ENCODE measurements around the gene NEU2.
"Not testable (repeated sequence)": the region's sequence is repeated elsewhere in the genome, so short reads cannot be mapped to it uniquely, and the experiment has no call there.

The NEU2 gene

DNA sequence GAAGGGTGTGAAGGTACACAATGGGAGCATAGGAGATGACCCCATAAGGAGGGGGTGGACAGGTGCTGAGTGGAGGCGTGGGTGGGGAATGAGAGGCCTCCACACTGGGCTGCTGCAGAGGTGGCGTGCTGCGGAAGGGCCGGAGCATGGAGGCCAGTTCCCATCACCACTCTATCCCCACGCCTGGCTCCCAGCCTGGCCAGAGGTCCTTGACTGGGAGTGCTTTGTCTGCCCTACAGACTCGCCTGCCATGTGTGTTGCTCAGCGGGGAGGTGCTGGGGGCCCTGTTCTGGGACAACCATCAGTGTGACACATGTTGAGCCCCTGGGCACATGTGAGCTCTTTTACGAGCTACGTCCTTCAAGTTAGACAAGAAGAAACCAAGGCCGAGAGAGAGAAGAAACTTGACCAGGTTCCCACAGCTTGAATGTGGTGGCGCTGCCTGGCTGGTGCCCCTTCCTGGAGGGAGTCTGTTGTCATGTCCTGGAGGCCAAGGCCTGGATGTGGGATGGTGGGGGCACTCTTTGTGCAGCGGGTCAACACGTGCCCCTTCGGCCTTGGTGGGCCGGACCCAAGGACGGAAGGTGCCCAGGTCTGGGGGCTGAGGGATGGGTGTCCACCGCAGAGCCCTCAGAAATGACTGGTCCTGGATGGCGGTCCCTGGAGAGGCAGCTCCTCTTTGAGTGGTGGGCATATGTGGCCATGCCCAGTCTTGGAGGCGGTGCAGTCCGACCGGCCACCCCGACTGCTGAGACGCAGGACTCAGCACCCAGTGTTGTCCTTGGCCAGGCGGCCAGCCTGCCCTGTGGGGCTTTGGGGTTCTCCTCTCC lies 26.5 kb downstream of the NEU2 start:
- DNase-seq (ENCODE audit: low spot score), result no peak

DNA sequence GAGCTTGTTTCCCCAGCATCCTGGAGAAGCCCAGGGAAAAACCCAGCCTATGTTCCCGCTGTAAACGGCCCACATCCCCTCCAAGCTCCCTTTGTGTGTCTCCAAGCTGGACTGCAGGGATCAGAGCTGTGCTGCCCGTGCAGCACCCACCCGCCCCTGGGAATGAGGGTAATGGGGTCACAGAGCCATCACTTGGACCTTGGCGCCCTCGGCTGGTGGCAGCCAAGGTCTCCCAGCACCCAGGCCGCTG lies 27.0 kb downstream of the NEU2 start:
- no peak for DNase-seq (ENCODE audit: low spot score)

DNA sequence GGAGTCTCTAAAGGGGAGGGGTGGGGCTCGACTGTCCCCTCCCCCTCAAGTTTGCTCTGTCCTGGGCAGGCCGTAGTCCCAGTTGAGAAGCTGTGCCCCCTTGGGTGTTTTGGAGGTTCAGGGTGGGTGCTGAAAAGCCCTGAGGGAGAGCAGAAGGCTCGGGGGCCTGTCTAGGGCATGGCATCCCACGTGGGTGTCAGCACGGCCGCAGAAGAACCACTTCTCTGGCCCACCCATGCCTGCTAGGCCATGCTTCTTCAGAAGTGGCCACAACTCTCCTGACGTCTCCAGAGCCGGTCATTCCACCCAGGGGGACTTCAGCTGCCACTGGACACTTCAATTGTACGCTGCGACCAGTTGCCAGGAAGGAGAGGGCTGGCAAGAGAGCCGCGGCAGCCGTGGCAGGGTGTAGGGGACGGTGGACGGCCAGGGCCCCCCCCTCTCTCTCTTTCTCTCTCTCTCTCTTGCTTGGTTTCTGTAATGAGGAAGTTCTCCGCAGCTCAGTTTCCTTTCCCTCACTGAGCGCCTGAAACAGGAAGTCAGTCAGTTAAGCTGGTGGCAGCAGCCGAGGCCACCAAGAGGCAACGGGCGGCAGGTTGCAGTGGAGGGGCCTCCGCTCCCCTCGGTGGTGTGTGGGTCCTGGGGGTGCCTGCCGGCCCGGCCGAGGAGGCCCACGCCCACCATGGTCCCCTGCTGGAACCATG lies 27.5 kb downstream of the NEU2 start, which contains the start of gene INPP5D:
Gene INPP5D (plus strand): TSS at position 546 of the 704 bp plus-strand sequence. CDS start 137 bp downstream, at position 683.
- no peak for DNase-seq (ENCODE audit: low spot score)

DNA sequence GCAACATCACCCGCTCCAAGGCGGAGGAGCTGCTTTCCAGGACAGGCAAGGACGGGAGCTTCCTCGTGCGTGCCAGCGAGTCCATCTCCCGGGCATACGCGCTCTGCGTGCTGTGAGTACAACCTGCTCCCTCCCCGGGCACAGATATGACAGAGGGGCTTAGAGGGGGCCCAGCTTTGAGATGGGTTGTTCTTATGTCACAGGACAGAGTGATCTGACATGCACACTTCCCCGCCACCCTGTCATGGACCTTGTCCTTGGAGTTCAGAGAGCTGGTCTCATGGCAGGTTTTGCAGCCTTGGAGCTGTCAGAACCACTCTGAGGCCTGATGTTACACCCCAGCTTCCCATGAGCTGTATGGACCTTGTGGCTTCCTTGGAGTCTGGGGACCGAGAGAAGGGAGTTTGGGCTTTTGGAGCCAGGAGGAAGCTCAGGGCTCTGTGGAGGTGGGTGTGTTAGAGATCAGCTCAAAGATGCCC lies 28.1 kb downstream of the NEU2 start:
- DNase-seq (ENCODE audit: low spot score), result no peak

DNA sequence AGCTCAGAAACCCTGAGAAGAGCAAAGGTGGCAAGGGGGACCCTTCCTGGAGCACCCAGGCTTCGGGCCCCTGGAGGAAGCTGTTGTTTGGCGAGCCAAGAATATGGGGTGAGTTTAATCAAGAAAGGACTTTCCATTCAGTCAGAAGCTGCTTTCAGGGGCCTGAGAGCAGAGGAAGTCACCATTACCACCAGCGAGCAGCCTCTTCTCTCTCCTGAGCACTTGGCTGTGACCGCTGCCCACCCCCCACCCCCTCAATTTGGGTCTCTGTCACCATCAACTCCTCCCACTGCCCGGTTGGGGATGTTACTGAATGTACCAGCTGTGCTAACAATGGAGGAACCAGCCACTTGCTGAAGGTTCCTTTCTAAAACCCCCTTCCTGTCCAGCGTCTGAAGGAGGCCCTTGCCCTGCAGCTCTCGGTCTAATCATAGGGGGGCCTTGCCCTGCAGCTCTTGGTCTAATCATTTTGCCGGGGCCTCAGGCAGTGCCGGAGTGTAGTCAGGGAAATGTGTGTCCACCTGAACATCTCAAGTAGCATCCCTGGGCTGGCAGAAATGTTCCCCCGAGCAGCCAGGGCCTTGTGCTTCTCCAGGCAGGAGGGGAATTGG lies 28.6 kb downstream of the NEU2 start:
- DNase-seq (ENCODE audit: low spot score), result no peak

DNA sequence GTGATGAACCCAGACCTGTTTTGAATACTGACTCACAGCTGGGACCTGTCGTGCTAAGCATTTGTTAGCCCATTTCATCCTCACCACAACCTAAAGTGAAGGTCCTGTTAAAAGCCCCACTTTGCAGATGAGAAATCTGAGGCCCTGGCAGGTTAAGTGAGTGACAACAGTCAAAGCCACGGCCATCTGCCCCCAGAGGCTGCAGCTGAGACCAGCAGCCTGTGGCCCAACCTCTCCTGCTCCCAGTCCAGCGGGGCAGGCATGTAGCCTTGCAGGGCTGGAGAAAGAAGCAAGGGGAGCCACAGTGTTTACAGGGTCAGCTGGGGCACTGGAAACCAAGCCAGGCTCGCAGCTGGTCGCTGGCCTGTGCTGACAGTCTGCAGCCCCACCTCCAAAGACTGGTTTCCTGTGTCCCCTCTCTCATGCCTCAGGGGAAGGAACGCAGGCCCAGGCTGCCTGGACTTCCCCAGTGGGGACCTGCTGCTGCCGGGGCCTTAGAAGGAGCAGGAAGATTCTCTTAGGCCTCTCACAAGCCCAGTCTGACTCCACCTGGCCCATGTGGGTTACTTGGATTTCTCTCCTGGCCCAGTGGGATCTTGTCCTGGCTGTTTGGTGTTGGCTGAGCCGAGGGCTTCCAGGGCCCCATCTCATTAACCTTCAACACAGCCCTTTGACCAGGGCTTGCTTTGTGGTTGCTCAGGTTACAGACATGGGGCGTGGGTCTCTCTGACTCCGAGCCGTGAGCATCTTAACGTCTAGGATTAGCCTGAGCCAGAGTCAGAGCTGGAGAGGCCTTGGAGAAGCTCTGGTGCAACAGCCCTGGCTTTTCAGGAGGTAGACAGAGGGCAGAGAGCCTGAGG lies 29.3 kb downstream of the NEU2 start:
- DNase-seq (ENCODE audit: low spot score), result no peak

DNA sequence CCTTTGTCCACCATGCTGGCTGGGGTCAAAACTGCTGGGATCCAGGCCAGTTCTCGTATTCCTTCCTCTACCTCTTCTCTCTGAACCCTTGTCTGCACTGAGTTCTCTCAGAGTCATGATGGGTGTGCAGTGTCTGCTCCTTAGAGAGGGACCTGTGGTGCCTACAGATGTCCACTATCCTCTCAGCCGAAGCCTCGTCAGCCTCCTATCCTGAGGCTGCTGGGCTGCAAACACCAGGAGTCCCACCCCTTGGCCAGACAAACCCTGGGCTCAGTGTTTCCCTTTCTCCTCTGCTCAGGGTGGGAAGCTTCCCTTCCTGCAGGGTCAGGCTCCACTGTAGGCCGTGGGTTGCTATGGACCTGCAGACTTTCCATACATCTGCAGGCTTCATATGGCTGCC lies 30.0 kb downstream of the NEU2 start:
- no peak for DNase-seq (ENCODE audit: low spot score)

DNA sequence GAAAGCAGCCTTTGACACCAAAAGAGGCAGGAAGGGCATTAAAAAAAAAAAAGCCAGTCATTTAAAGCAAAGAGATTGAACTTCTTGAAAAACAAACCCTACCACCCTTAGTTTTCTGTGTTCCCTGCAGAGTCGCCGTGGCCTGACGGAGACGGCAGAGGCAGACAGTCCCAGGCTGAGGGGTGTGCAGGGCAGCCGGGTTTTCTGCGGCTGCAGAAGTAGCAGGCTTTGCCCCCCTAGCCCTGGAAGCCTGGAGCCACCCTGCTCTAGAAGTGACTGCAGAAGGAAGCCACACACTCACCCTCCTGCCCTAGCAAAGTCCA lies 30.4 kb downstream of the NEU2 start:
- DNase-seq (ENCODE audit: low spot score), result no peak

DNA sequence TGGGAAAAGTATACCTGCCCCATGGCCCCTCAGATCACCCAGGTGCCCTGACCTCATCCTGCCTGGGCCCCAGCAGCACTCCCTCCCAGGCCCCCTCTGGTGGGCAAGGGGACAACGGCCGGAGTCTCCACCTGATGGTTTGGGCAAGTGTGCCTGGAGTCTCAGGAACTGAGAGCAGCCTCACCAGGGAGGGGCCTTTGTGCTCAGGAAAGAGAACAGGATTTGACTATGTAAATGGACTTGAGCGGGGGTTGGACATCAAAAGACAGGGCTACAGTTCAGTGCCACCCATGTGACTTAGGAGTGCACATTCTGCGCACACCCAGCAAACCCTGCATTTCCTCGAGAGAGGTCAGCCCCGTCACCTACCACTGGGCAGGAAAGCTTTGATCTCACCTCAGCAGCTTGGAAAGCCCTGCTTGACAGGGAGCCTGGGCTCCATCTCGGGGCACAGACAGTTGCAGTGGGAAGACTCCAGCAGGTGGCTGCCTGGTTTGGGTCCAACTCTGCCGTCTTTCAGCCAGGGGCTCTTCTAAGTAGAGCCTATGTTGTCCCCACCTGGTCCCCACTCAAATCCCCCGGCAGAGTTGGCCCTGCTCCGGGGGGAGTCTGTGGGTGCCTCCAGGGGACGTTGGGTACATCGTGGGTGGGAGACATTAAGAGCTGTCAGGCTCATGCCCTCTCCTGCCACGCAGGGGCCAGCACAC lies 30.9 kb downstream of the NEU2 start:
- no peak for DNase-seq (ENCODE audit: low spot score)

DNA sequence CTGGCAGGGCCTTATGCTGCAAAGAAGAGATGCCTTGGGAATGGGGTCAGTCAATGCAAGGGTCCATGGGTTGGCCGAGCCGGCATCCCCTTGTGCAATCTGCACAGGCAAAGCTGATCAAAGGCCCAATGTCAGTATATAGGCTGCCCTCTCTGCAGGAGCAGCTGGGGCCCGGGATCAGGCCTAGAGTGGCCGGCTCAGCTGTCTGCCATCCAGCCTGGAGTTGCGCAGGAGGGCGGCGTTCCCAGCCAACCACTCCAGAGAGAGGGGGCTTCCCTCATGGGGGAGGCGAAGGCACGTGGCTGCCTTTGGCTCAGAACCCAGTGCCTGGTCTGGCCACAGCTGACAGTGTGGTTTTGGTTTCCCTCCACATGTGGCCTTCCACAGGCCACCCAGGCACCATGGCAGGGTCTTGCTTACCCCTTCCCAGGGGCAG lies 31.5 kb downstream of the NEU2 start:
- no peak for DNase-seq (ENCODE audit: low spot score)

DNA sequence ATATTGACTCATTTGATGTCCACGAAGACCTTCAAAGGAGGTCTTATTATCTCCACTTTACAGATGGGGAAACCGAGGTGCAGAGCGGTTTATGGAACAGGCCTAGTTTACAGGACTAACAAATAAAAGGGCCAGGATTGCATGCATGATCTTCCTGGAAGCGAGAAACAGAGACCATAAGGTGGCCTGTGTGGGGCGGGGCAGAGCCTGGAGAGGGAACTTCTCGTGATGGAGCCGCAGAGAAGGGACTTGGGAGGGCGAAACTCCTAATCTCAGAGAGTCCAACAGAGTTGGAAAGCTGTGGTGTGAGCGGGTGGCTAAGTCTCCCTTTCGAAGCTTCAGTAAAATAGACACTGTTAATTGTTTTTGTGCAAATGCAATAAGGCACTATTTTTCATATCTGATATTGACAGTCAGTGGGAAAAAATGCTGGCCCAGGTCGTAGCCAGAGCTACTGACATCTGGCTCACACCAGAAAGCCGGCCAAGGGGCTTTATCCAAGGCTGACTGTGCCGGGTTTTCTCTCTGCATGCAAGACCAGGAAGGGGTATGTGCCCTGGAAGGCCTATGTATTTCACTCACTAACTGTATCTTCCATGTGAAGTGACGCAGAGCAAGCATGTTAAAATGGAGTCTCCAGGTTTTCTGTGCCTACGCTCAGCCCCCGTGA lies 32.2 kb downstream of the NEU2 start:
- no peak for DNase-seq (ENCODE audit: low spot score)

DNA sequence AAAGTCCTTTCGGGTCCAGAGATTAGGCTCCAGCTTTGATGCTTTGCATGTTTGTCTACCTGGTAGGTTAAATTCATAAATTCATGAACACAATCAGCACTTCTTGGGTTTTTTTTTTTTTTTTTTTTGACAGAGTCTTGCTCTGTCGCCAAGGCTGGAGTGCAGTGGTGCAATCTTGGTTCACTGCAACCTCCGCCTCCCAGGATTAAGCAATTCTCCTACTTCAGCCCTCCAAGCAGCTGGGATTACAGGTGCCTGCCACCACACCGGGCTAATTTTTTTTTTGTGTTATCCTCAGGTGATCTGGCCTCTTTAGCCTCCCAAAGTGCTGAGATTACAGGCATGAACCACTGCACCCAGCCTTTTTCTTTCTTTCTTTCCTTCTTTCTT lies 32.7 kb downstream of the NEU2 start:
- DNase-seq (ENCODE audit: low spot score), result not testable (repeated sequence)

DNA sequence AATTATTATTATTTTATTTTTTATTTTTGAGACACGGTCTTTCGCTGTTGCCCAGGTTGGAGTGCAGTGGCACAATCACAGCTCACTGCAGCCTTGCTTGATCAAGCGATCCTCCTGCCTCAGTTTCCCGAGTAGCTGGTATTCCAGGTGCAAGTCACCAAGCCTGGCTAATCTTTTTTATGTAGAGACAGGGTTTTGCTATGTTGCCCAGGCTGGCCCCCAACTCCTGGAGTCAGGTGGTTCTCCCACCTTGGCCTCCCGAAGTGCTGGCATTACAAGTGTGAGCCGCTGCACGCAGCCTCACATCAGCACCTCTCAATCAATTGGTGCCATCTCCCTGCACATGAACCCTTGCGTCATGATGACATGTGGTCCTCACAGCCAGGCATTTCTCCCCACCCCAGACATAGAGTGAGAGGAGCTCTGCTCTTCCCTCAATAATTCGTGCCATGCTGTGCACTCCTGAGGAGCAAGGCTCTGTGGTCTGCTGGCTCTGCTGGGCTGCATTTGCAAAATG lies 33.5 kb downstream of the NEU2 start:
- no peak for DNase-seq (ENCODE audit: low spot score)

DNA sequence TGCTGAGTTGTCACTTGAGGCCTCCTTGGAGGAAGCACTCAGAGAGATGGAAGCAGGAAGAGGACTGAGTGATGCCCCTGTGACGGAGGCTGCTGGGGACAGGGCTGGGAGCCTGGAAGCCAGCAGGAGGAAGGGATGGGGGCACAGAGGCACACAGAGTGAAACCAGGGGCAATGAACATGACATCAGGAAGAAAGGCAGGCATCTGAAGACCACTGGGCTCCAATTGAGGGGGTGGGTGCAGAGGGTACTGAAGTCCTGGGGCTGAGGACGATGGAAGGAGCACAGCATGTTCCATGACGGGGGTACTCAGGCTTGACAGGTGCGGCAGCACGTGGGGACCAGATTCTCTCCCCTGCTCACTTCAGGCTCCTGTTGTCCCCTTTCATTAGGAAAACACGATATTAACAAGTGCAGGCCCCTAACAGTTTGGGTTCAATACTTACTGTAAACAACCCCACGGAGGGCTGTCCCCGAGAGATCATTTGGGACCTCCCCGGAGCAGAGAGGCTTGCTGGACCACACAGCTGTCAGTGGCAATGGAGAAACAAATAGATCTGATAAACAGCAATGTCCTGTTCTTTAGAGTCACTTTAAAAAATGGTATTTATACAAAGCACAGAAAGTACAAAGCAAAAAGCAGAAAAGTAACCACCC lies 36.4 kb downstream of the NEU2 start:
- DNase-seq (ENCODE audit: low spot score), result no peak

DNA sequence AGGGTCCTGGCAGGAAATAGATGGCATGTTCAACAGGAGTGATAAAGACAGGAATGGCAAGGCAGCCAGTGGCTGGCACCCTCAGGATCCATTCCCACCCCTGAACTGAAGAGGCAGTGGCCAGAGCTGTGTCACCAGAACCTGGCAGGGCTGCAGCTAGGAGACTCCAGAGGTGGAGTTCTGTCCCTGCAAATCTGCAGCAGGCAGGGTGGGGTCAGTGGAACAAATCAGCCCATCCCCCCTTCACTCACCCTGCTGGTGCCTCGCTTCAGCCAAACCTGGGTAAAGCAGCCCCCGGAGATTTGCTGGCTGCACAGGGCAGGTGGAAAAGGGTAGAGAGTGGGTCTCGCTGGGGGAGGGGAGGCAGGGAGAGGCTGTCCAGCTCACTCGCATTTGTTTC lies 40.4 kb downstream of the NEU2 start:
- DNase-seq (ENCODE audit: low spot score), result no peak

DNA sequence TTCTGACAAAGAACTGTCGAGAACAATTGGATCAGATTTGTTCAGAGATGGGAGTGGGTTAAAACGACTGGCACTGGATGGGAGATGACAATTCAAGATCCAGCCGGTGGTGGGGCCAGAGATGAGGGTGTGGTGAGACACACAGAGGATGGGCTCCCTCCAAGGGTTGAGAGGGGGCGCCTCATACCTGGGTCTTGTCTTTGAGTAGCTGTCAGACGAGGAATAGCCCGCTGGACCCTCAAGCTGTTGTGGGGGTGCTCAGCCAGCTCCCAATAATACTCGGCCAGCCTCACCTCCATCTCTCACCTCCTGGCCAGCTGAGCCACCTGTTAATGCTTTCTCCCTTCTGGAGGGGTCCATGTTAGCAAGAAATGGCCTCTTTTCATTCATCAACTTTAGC lies 41.6 kb downstream of the NEU2 start:
- no peak for DNase-seq (ENCODE audit: low spot score)

DNA sequence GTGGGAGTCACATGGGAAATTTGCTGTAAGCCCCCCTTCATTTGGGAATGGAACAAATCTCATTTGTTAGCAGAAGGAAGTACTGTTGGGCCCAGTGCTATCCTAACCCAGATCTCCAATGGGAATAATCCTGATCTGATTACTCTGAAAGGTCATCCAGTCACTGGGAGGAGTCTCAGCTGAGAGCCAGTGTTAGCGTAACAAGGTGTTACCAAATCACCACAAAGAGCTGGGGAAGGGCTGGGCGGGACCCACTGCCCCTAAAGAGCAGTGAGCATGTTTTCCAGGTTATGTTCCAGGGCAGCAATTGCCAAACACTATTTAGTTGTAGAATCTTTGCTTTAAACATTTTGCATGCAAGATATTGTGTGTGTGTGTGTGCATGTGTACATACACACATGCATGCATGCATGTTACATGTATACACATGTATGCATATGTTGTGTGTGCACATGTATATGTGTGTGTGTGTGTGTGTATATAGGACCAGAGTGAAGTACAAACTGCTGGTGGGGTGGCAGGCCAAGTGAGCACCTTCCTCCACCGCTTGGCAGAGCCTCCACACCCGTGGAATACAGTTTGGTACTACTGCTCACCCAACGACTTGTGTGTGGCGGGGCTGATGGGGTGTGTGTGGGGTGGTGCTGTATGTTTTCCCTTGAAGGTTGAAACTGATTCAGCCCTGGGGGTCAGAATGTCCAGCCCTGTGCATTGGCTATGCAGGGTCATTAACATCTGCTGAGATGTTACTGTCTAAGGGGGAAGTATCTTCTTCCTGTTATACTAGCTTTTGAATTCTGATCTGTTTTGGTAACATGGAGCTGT lies 42.9 kb downstream of the NEU2 start:
- DNase-seq (ENCODE audit: low spot score), result no peak

DNA sequence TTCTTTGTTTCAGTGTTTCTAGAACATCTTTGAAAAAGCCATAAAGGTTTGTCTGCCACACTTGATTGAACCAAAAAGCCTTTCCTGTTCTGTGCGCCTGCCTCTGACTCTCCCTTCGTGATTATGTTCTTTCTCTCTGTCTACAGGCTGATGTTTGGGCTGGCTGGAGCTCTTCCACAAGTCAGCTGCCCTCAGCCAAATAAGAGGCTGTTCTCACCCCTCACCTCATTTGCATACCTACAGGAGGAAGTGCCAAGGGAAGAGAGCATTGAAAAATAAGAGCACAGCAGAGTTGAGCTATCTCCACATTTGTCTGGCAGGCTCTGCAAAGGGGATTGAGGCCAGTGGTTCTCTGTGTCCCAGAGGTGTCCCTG lies 43.5 kb downstream of the NEU2 start:
- no peak for DNase-seq (ENCODE audit: low spot score)

DNA sequence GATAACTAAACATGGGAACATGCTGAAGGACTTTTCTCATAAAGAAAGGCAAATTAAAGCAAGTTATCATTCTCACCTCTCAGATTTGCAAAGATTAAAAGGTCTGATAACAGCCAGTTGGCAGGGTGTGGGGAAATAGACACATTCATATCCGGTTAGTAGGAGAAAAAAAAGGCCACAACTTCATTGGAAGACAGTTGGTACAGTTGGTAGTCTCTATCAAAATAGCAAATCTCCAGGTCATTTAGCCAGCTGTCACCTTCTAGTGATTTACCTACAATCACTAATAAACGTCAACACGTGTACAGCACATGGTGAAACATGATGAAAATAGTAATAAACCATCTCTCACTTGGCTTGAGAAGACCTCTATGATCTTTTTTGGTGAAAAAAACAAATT lies 44.3 kb downstream of the NEU2 start:
- DNase-seq (ENCODE audit: low spot score), result no peak

DNA sequence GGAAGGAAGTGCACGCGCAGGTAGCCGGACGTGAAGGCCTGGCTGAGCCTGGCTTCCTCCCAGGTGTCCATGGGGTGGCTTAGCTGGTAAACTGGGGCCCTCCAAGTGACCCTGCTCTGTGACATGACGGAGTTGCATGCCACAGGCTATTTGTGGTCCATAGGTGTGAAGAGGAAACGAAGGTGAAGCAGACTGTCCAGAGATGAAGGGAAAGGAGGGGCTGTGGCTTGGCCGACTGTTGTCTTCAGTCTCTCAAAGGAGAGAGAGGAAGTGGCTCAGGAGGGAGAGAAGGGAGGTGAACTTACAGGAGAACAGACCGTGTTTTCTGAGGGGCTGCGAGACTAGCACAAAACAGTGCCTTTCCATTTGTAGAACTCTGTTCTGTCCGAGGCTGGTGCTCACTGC lies 47.0 kb downstream of the NEU2 start:
- no peak for DNase-seq (ENCODE audit: low spot score)

All from AG20443 (cell line).